Stomach (tissue), 4 donors: ENCODE results near the gene PIM2.

Experiments
- POLR2A ChIP-seq, 4 donors: fragments of 450-650 bp; IDR thresholded peaks; one replicate each; pipeline ENCODE4 v1.6.1; 2016; ENCODE audit warnings: antibody characterized with exemption in 4 of 4, control low read depth in 2 of 4, mild to moderate bottlenecking in 1 of 4, moderate library complexity in 1 of 4
- POLR2AphosphoS5 ChIP-seq, 3 donors: sonication (generic); formaldehyde crosslinking; IDR thresholded peaks; one replicate each; pipeline ENCODE4 v1.6.1; 2016; ENCODE audit warnings: antibody characterized with exemption in 3 of 3

DNA sequence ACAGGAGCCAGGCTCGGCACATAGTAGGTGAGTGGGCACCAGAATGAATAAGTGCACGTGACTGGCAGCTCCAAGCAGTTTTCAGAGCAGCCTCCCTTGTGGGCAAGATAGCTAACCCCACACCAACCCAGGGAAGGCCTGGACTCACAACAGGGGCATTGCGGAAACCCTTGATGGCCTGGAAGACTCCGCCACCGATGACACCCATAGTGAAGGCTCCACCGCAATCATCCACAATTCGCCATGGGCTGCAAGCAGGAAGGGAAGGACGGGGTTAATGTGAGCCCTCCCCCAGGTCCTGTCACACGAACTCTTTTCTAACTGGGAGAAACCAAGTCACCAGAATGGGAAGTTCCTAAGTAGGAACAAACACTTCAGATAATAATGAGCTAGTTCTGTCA is 22.2 kb downstream of the PIM2 start:
- TF ChIP-seq POLR2A (IDR thresholded peaks at IDR 0.05) (no peak), POLR2AphosphoS5 (IDR thresholded peaks at IDR 0.05) (no peak)
